HepG2 (cell line): ENCODE measurements around the gene PLEKHG4B. TPM values are rescaled to one million over a fixed set of nuclear protein-coding genes. Genes with fewer than 3 reads are reported as not detected.

Experiments
- ATAC-seq: fragments of 200-7000 bp; cut with Tn5 transposase; 3 replicates; pipeline ENCODE4 v1.9.1; 2020; ENCODE audit warnings: mild to moderate bottlenecking, moderate library complexity
- BruUV-seq: library from RNA; stranded (reverse); fragments of 400-500 nt; replicated peaks from 2 replicates; lab custom pipeline; 2021; lab: Mats Ljungman, UMichigan
- CTCF ChIA-PET: fragments of 300-600 bp; formaldehyde crosslinking; extraction: SDS; loops from one replicate; lab custom pipeline; 2021; ENCODE audit warnings: low total read pairs, inconsistent platforms, low intra/inter-chr PET ratio; lab: Yijun Ruan, JAX
- POLR2A ChIA-PET: fragments of 350-600 bp; sonication (Branson Sonifier 250); formaldehyde crosslinking; loops from one replicate; lab custom pipeline; 2020; ENCODE audit warnings: antibody characterized with exemption, inconsistent platforms; lab: Yijun Ruan, JAX
- DNase-seq: peaks from one replicate; pipeline ENCODE4 v3.0.0-alpha.2; 2015; ENCODE audit warnings: low spot score
- FAIRE-seq: peaks from 3 replicates; lab custom pipeline; 2011; peaks lifted over from hg19 to GRCh38; lab: Jason Lieb, UNC
- H2AFZ ChIP-seq: one replicate; pipeline ENCODE4 v1.6.1; 2011; ENCODE audit warnings: low read length, inconsistent platforms
- H3K27ac ChIP-seq: fragments of 300-600 bp; 3 replicates; pipeline ENCODE4 v1.8.0; 2011; ENCODE audit warnings: mixed run types, mild to moderate bottlenecking, mixed read lengths, low read length, inconsistent platforms; ENCODE audit not compliant: insufficient read depth; ENCODE audit errors: extremely low read length
- H3K27me3 ChIP-seq, 2 experiments: fragments of 200-600 bp in 1 of 2; 2 replicates in 1 of 2; 3 replicates in 1 of 2; pipeline versions ENCODE4 v1.6.0 to v1.8.0; 2011; ENCODE audit warnings: low read length in 2 of 2, mild to moderate bottlenecking in 2 of 2, moderate library complexity in 2 of 2, inconsistent platforms in 1 of 2; ENCODE audit not compliant: insufficient read depth in 2 of 2, control insufficient read depth in 1 of 2
- H3K36me3 ChIP-seq, 2 experiments: fragments of 200-600 bp in 1 of 2; replicated peaks in 1 of 2; 2 replicates in 1 of 2; 3 replicates in 1 of 2; pipeline versions ENCODE4 v1.5.1 to v1.8.0; 2011; ENCODE audit warnings: low read length in 2 of 2, inconsistent platforms in 1 of 2; ENCODE audit not compliant: insufficient read depth in 2 of 2, control insufficient read depth in 1 of 2
- H3K4me1 ChIP-seq: 2 replicates; pipeline ENCODE4 v1.5.1; 2012; ENCODE audit warnings: low read length, inconsistent platforms; ENCODE audit not compliant: insufficient read depth
- H3K4me2 ChIP-seq: 2 replicates; pipeline ENCODE4 v1.6.0; 2011; ENCODE audit warnings: low read depth, low read length, inconsistent platforms
- H3K4me3 ChIP-seq, 3 experiments: fragments of 200-600 bp in 1 of 3; sonication (generic), shearing (Covaris generic) in 1 of 3; replicated peaks in 1 of 3; 2 replicates each; pipeline ENCODE4 v1.5.1; 2011 to 2016; ENCODE audit warnings: low read length in 3 of 3, inconsistent platforms in 2 of 3, low read depth in 2 of 3, mild to moderate bottlenecking in 2 of 3, control low read depth in 1 of 3, mixed read lengths in 1 of 3; ENCODE audit not compliant: insufficient read depth in 1 of 3
- H3K79me2 ChIP-seq: one replicate; pipeline ENCODE4 v1.6.1; 2011; ENCODE audit warnings: low read length, inconsistent platforms; ENCODE audit not compliant: insufficient read depth
- H3K9ac ChIP-seq: 2 replicates; pipeline ENCODE4 v1.6.0; 2011; ENCODE audit warnings: mild to moderate bottlenecking, low read depth, low read length, inconsistent platforms; ENCODE audit not compliant: insufficient read depth
- H3K9me3 ChIP-seq: 2 replicates; pipeline ENCODE4 v1.5.1; 2012; ENCODE audit warnings: mild to moderate bottlenecking, low read length
- H4K20me1 ChIP-seq: 2 replicates; pipeline ENCODE4 v1.6.0; 2011; ENCODE audit warnings: inconsistent platforms, mild to moderate bottlenecking, low read length, moderate library complexity; ENCODE audit not compliant: insufficient read depth
- GRHL1 ChIP-seq: sonication (generic); formaldehyde crosslinking; conservative IDR thresholded peaks from 2 replicates; pipeline ENCODE4 v1.8.0; 2022; ENCODE audit warnings: missing genetic modification reagents
- NAIF1 ChIP-seq: sonication (generic); formaldehyde crosslinking; IDR thresholded peaks from 2 replicates; pipeline ENCODE4 v1.5.0; 2020; ENCODE audit warnings: mild to moderate bottlenecking, missing genetic modification reagents, borderline replicate concordance
- NCOA5 ChIP-seq: sonication (generic); formaldehyde crosslinking; IDR thresholded peaks from 2 replicates; pipeline ENCODE4 v1.4.0; 2020; ENCODE audit warnings: missing genetic modification reagents
- NFYC ChIP-seq: IDR thresholded peaks from 2 replicates; pipeline ENCODE4 v1.6.1; 2016; ENCODE audit warnings: missing genetic modification reagents, missing compliant biosample characterization
- RELA ChIP-seq: sonication (generic); formaldehyde crosslinking; IDR thresholded peaks from 2 replicates; pipeline ENCODE4 v1.4.0; 2020; ENCODE audit warnings: missing genetic modification reagents
- STAT6 ChIP-seq: sonication (generic); formaldehyde crosslinking; IDR thresholded peaks from 2 replicates; pipeline ENCODE4 v1.4.0; 2020; ENCODE audit warnings: missing genetic modification reagents, mild to moderate bottlenecking, borderline replicate concordance
- ZNF318 ChIP-seq: sonication (generic); formaldehyde crosslinking; IDR thresholded peaks from 2 replicates; pipeline ENCODE4 v1.4.0; 2020; ENCODE audit warnings: mild to moderate bottlenecking, missing genetic modification reagents
- ZNF382 ChIP-seq: sonication (generic); formaldehyde crosslinking; IDR thresholded peaks from 2 replicates; pipeline ENCODE4 v1.5.0; 2020; ENCODE audit warnings: missing genetic modification reagents, mild to moderate bottlenecking, borderline replicate concordance
- WGBS: methylation state at CpG from one replicate; pipeline ENCODE4 v1.1.6; 2017; ENCODE audit warnings: low lambda C conversion rate; 5-methylcytosine and 5-hydroxymethylcytosine counted together
- in situ Hi-C: cut with HindIII; loops from 2 replicates; pipeline ENCODE4 v1.10.0; 2017; ENCODE audit warnings: low pct_unique_long_range_greater_than_20kb; ENCODE audit not compliant: extremely low pct_ligation_motif_present
- intact Hi-C: fragments of 100-400 bp; cut with micrococcal nuclease; formaldehyde crosslinking; loops from one replicate; pipeline ENCODE4 v1.10.0; 2022; ENCODE audit not compliant: unreplicated experiment
- polyA plus RNA-seq, 8 experiments: library from polyadenylated mRNA; depleted of rRNA in 3 of 8; stranded (reverse) in 7 of 8; unstranded in 1 of 8; fragments of >200 nt; fragmentation: Illumina TruSeq in 4 of 8; extraction: Trizol in 4 of 8; gene quantifications; 2 replicates each; pipeline versions ENCODE4 v1.2.1 to v1.2.3, GENCODE V29; 2011 to 2016; ENCODE audit warnings: low read depth in 4 of 8, missing spikeins in 1 of 8, mixed read lengths in 1 of 8; ENCODE audit not compliant: insufficient read depth in 1 of 8
- total RNA-seq, 5 experiments: library from RNA; depleted of rRNA; stranded (reverse); fragments of >200 nt; fragmentation: Illumina TruSeq; extraction: Trizol; gene quantifications; 2 replicates each; pipeline ENCODE4 v1.2.3, GENCODE V29; 2016; ENCODE audit warnings: low read depth in 1 of 5

PLEKHG4B gene
- total and polyA plus RNA-seq, 2 of the 13 experiments (the other 11 are each of a cell fraction or from before 2014, with no cell fraction given): 0.09 TPM; not detected in 1

GRCh38 chr5:191036-191948 is 99.3 kb downstream of the PLEKHG4B start, which contains the start of gene LRRC14B:
Gene LRRC14B (plus strand): TSS chr5:191495. CDS start chr5:191539, 44 bp downstream.
- intact Hi-C loops: no loop called here
- Histone ChIP-seq H3K27me3 (peaks cover 0 to 9% of the 10 kb centered on the region in 2 experiments; a peak in 1 of 5 replicates), H3K4me1 (peaks cover 23% of the 10 kb centered on the region), H2AFZ (no peak within 1 kb of the TSS), H3K27ac (no peak within 1 kb of the TSS), H3K4me2 (no peak within 1 kb of the TSS), H3K9me3 (no peaks in the 10 kb centered on the region), H3K79me2 (no peaks in the 10 kb centered on the region), H3K9ac (no peak within 1 kb of the TSS), H4K20me1 (no peaks in the 10 kb centered on the region), H3K4me3 (no peak within 1 kb of the TSS), H3K36me3 (no peaks in the 10 kb centered on the region)
- no peak for TF ChIP-seq NCOA5 (CRISPR knock-in tag)
- TF ChIP-seq STAT6 (CRISPR knock-in tag): no peak
- TF ChIP-seq NFYC (CRISPR knock-in tag): no peak
- no peak for TF ChIP-seq RELA (CRISPR knock-in tag)
- no peak for TF ChIP-seq ZNF382 (CRISPR knock-in tag)
- TF ChIP-seq NAIF1 (CRISPR knock-in tag): no peak
- TF ChIP-seq ZNF318: no peak
- TF ChIP-seq GRHL1: no peak
- 61% methylated on average over 11 of the region's 56 CpGs for WGBS
- in situ Hi-C loops: no loop called here
- DNase-seq (no peak), FAIRE-seq (no peak), ATAC-seq (no peak)
- CTCF ChIA-PET: no interaction called here
- POLR2A ChIA-PET: no interaction called here
- BruUV-seq: no TSS peak
